Fibroblast of lung (primary cell): ENCODE results near the gene SGCE.

Source experiments
- EZH2 ChIP-seq: IDR thresholded peaks from 2 replicates; pipeline ENCODE4 v1.5.1; 2012; ENCODE audit warnings: low read length, control low read depth, mild to moderate bottlenecking; ENCODE audit errors: missing control alignments
- TF ChIP-seq, protein P1 (sequence below), 2 donors: IDR thresholded peaks in 1 of 2; conservative IDR thresholded peaks in 1 of 2; 1 replicate in 1 of 2; 2 replicates in 1 of 2; pipeline ENCODE4 v1.5.1; 2011 to 2012; ENCODE audit warnings: low read length in 2 of 2, control low read depth in 1 of 2, inconsistent platforms in 1 of 2, low read depth in 1 of 2, mild to moderate bottlenecking in 1 of 2

DNA sequence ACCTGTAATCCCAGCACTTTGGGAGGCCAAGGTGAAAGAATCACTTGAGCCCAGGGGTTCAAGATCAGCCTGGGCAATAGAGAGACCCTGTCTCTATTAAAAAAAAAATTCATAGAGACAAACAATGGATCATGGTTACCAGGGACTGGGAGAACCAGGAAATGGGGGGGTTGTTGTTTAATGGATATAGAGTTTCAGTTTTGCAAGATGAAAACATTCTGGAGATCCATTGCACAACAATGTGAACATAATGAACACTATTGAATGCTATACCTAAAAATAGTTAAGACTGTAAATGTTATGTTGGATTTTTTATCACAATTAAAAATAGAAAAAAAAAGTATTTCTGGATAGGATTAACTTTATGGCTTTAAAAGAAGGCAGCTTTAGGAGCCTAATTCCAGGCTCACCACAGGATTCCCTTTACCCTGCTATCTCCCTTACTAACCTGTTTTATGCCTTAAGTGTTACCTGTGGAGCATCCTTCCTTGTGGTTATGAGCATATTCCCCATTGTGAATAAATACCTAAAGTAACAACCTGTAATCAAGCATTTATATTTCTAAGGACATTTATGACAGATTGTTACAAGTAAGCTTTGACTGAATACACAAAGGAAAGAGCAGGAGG is 45.1 kb upstream of the SGCE start:
- TF ChIP-seq EZH2 = no peak
- TF ChIP-seq, protein P1, sequence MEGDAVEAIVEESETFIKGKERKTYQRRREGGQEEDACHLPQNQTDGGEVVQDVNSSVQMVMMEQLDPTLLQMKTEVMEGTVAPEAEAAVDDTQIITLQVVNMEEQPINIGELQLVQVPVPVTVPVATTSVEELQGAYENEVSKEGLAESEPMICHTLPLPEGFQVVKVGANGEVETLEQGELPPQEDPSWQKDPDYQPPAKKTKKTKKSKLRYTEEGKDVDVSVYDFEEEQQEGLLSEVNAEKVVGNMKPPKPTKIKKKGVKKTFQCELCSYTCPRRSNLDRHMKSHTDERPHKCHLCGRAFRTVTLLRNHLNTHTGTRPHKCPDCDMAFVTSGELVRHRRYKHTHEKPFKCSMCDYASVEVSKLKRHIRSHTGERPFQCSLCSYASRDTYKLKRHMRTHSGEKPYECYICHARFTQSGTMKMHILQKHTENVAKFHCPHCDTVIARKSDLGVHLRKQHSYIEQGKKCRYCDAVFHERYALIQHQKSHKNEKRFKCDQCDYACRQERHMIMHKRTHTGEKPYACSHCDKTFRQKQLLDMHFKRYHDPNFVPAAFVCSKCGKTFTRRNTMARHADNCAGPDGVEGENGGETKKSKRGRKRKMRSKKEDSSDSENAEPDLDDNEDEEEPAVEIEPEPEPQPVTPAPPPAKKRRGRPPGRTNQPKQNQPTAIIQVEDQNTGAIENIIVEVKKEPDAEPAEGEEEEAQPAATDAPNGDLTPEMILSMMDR (conservative IDR thresholded peaks at IDR 0.05 in 1 of 2, IDR thresholded peaks at IDR 0.05 in 1 of 2; ENCODE audit: low read depth in 1 of 2, low read length in 2 of 2) = no peak
